Smooth muscle cell (in vitro differentiated cells): ENCODE results near the gene TM4SF1. TPM values are rescaled to one million over a fixed set of nuclear protein-coding genes. Genes with fewer than 3 reads are reported as not detected.
A peak's percentile ranks its signal among the peaks of the same experiment; 100 is the strongest.
"Not testable (repeated sequence)": the region's sequence is repeated elsewhere in the genome, so short reads cannot be mapped to it uniquely, and the experiment has no call there.

Experiments
- DNase-seq: peaks from one replicate; lab custom pipeline; 2025; ENCODE audit not compliant: unreplicated experiment; lab: John Stamatoyannopoulos, UW
- H2AFZ ChIP-seq: fragments of 200-600 bp; sonication (generic); 2 replicates; pipeline ENCODE4 v1.6.0; 2016; ENCODE audit warnings: antibody characterized with exemption, low read depth, mild to moderate bottlenecking
- H3F3A ChIP-seq: fragments of 200-600 bp; sonication (generic); 2 replicates; pipeline ENCODE4 v1.6.0; 2017; ENCODE audit warnings: antibody characterized with exemption, low read depth
- H3K27ac ChIP-seq: fragments of 200-600 bp; sonication (generic); 2 replicates; pipeline ENCODE4 v1.5.1; 2016; ENCODE audit warnings: low read depth, mild to moderate bottlenecking
- H3K27me3 ChIP-seq: fragments of 200-600 bp; sonication (generic); 2 replicates; pipeline ENCODE4 v1.6.1; 2016; ENCODE audit warnings: low read depth, mild to moderate bottlenecking
- H3K36me3 ChIP-seq: fragments of 200-600 bp; sonication (generic); 2 replicates; pipeline ENCODE4 v1.5.1; 2016; ENCODE audit warnings: low read depth
- H3K4me1 ChIP-seq: fragments of 200-600 bp; sonication (generic); 2 replicates; pipeline ENCODE4 v1.5.1; 2016; ENCODE audit warnings: low read depth
- H3K4me2 ChIP-seq: fragments of 200-600 bp; sonication (generic); 2 replicates; pipeline ENCODE4 v1.6.0; 2016; ENCODE audit warnings: mild to moderate bottlenecking
- H3K4me3 ChIP-seq: fragments of 200-600 bp; sonication (generic); 2 replicates; pipeline ENCODE4 v1.5.1; 2016; ENCODE audit warnings: mild to moderate bottlenecking
- H3K79me2 ChIP-seq: fragments of 200-600 bp; sonication (generic); 2 replicates; pipeline ENCODE4 v1.6.0; 2016; ENCODE audit warnings: low read depth, mild to moderate bottlenecking
- H3K9ac ChIP-seq: fragments of 200-600 bp; sonication (generic); 2 replicates; pipeline ENCODE4 v1.6.0; 2016; ENCODE audit warnings: low read depth
- H3K9me3 ChIP-seq: fragments of 200-600 bp; sonication (generic); replicated peaks from 2 replicates; pipeline ENCODE4 v1.5.1; 2016; ENCODE audit warnings: low read depth
- H4K20me1 ChIP-seq: fragments of 200-600 bp; sonication (generic); 2 replicates; pipeline ENCODE4 v1.6.0; 2016; ENCODE audit warnings: low read depth
- CTCF ChIP-seq: fragments of 200-600 bp; sonication (generic); IDR thresholded peaks from 2 replicates; pipeline ENCODE4 v1.5.1; 2017; ENCODE audit warnings: borderline replicate concordance, mild to moderate bottlenecking, antibody characterized with exemption; ENCODE audit not compliant: insufficient read depth, poor library complexity, severe bottlenecking
- WGBS: methylation state at CpG from one replicate; pipeline ENCODE4 v1.1.7; 2016; ENCODE audit warnings: low lambda C conversion rate; 5-methylcytosine and 5-hydroxymethylcytosine counted together
- polyA plus RNA-seq: library from polyadenylated mRNA; unstranded; fragments of >200 nt; fragmentation: Nextera tagmentation; extraction: Ambion mirVana; gene quantifications from 2 replicates; pipeline ENCODE4 v1.2.1, GENCODE V29; 2016
- total RNA-seq: library from RNA; depleted of rRNA; stranded (reverse); fragments of >200 nt; gene quantifications from 2 replicates; pipeline ENCODE4 v1.2.3, GENCODE V29; 2014

TM4SF1 gene
- total and polyA plus RNA-seq, 2 experiments from 2014 or later = 37.5 to 134 TPM

GRCh38 chr3:149339931-149340309 lies 37.5 kb downstream of the TM4SF1 start:
- H3K4me3 ChIP-seq = no peak overlapping the region
- peak overlapping the region; percentile 44 for H3K9ac ChIP-seq
- DNase-seq = peak; percentile 9
- no peaks in the 10 kb centered on the region for H3F3A ChIP-seq
- peaks cover 8% of the 10 kb centered on the region for H3K4me1 ChIP-seq
- H3K27ac ChIP-seq = peak overlapping the region; percentile 87
- H3K4me2 ChIP-seq = peak overlapping the region; percentile 61
- H3K36me3 ChIP-seq = no peaks in the 10 kb centered on the region
- no peak overlapping the region for H2AFZ ChIP-seq
- no peaks in the 10 kb centered on the region for H3K27me3 ChIP-seq
- H3K79me2 ChIP-seq = no peaks in the 10 kb centered on the region
- no peak for TF ChIP-seq CTCF
- no peaks in the 10 kb centered on the region for H3K9me3 ChIP-seq
- no peaks in the 10 kb centered on the region for H4K20me1 ChIP-seq
- WGBS = 0% methylated on average over 5 of the region's 5 CpGs

GRCh38 chr3:149337486-149337885 lies 40.0 kb downstream of the TM4SF1 start:
- not testable (repeated sequence) for H3K27me3 ChIP-seq

GRCh38 chr3:149336925-149337324 lies 40.5 kb downstream of the TM4SF1 start:
- Histone ChIP-seq H3K36me3 (no peaks in the 10 kb centered on the region), H3K4me2 (no peak overlapping the region), H3K27me3 (no peaks in the 10 kb centered on the region), H3K9ac (no peak overlapping the region), H4K20me1 (no peaks in the 10 kb centered on the region), H3K4me3 (no peak overlapping the region), H3K27ac (no peak overlapping the region), H2AFZ (no peak overlapping the region), H3K79me2 (no peaks in the 10 kb centered on the region), H3K4me1 (peaks cover 26% of the 10 kb centered on the region), H3K9me3 (no peaks in the 10 kb centered on the region), H3F3A (peaks cover 9% of the 10 kb centered on the region)
- TF ChIP-seq CTCF = no peak
- DNase-seq = no peak

More at GRCh38 chr3:149337486-149337885, 40.0 kb downstream of the TM4SF1 start:
- not testable (repeated sequence) for H4K20me1 ChIP-seq, H2AFZ ChIP-seq, H3K4me2 ChIP-seq, H3K4me3 ChIP-seq, H3F3A ChIP-seq, H3K27ac ChIP-seq, H3K9me3 ChIP-seq, DNase-seq, H3K9ac ChIP-seq, H3K36me3 ChIP-seq, H3K79me2 ChIP-seq
- 86% methylated on average over 1 of the region's 1 CpG for WGBS
- peaks cover 20% of the 10 kb centered on the region for H3K4me1 ChIP-seq

- no peaks in the 10 kb centered on the region for H3K36me3 ChIP-seq
- H3K27ac ChIP-seq = peak within 1 kb of the TSS; percentile 41
- no peaks in the 10 kb centered on the region for H3K9me3 ChIP-seq
- no peak for DNase-seq
- no peak for TF ChIP-seq CTCF
- H3K4me3 ChIP-seq = no peak within 1 kb of the TSS
- peaks cover 18% of the 10 kb centered on the region for H3K4me1 ChIP-seq
- no peak within 1 kb of the TSS for H2AFZ ChIP-seq
- no peaks in the 10 kb centered on the region for H3K27me3 ChIP-seq
- WGBS = 56% methylated on average over 11 of the region's 11 CpGs
- H3F3A ChIP-seq = peaks cover 9% of the 10 kb centered on the region
- H3K4me2 ChIP-seq = peak within 1 kb of the TSS; percentile 53
- H4K20me1 ChIP-seq = no peaks in the 10 kb centered on the region
- no peak within 1 kb of the TSS for H3K9ac ChIP-seq
- H3K79me2 ChIP-seq = no peaks in the 10 kb centered on the region
Measured at GRCh38 chr3:149333176-149333859, 44.1 kb downstream of the TM4SF1 start, which contains the start of gene TM4SF18. TM4SF18 (minus strand) TSS chr3:149333636; CDS start chr3:149333382, 254 bp downstream.
